ENCODE measurements around the gene FBLN1. TPM values are rescaled to one million over a fixed set of nuclear protein-coding genes. Genes with fewer than 3 reads are reported as not detected.
A peak's percentile ranks its signal among the peaks of the same experiment; 100 is the strongest.

The FBLN1 gene
- total and polyA plus RNA-seq, 2 donors (not counting 3 experiments of a cell fraction or from before 2014, with no cell fraction given): 1.2 to 4.0 TPM

GRCh38 chr22:45577746-45578523, 75.3 kb downstream of the FBLN1 start:
- BruUV-seq (replicated peaks): no TSS peak
- peak; percentile 95 for FAIRE-seq
- Histone ChIP-seq H3K4me3 (replicated peaks in 1 of 3; ENCODE audit: insufficient read depth in 1 of 3, low read depth in 1 of 3, low read length in 3 of 3) (no peak overlapping the region), H3K9ac (replicated peaks; ENCODE audit: extremely low read depth, insufficient read depth, low read length) (no peak overlapping the region), H3K27ac (ENCODE audit: insufficient read depth, low read depth, low read length) (no peak overlapping the region), H4K20me1 (replicated peaks; ENCODE audit: control insufficient read depth, extremely low read depth, insufficient read depth, low read length) (no peaks in the 10 kb centered on the region), H3K4me2 (ENCODE audit: insufficient read depth, low read length) (no peak overlapping the region), H3K4me1 (ENCODE audit: control insufficient read depth, extremely low read depth, insufficient read depth, low read length) (no peaks in the 10 kb centered on the region), H2AFZ (ENCODE audit: low read depth, low read length) (no peak overlapping the region), H3K9me1 (replicated peaks; ENCODE audit: control insufficient read depth, extremely low read depth, insufficient read depth, low read length) (no peaks in the 10 kb centered on the region), H3K27me3 (ENCODE audit: control insufficient read depth in 2 of 2, insufficient read depth in 2 of 2, low read length in 2 of 2) (peaks cover 0 to 2% of the 10 kb centered on the region in 2 experiments), H3K79me2 (ENCODE audit: control insufficient read depth, insufficient read depth, low read length) (no peaks in the 10 kb centered on the region), H3K9me3 (replicated peaks; ENCODE audit: control insufficient read depth, insufficient read depth, low read length) (no peaks in the 10 kb centered on the region), H3K36me3 (ENCODE audit: control insufficient read depth in 2 of 2, extremely low read depth in 1 of 2, insufficient read depth in 2 of 2, low read length in 2 of 2) (no peaks in the 10 kb centered on the region)
- POLR2A ChIA-PET: no interaction called here
- dilution Hi-C loops (cut with MboI; ENCODE audit: extremely low pct_ligation_motif_present, low sequenced_read_pairs): no loop called here
- CTCF ChIA-PET: interaction anchor here (0.6 to 1.2 kb wide), 19 partner anchors 12 to 418 kb away, joined by 3 to 21 read pairs (median 5); no protein-coding TSS in a partner anchor
- intact Hi-C loops (cut with micrococcal nuclease): loop anchor here (1.0 to 2.0 kb wide), 3 partner anchors 65 to 287 kb away; no protein-coding TSS in a partner anchor
- TF ChIP-seq CTCF (IDR thresholded peaks at IDR 0.05; ENCODE audit: extremely low read depth in 1 of 2, insufficient read depth in 1 of 2, low read depth in 1 of 2, low read length in 2 of 2) (peak; percentile 89 to 94), GATA2 (IDR thresholded peaks at IDR 0.05; ENCODE audit: insufficient read depth, insufficient read length, low read depth, low read length) (no peak)
- peak; percentile 71 for DNase-seq (ENCODE audit: low read depth, low spot score)

GRCh38 chr22:45578524-45579147, 76.0 kb downstream of the FBLN1 start:
- peaks cover 0 to 2% of the 10 kb centered on the region in 2 experiments for H3K27me3 ChIP-seq (ENCODE audit: control insufficient read depth in 2 of 2, insufficient read depth in 2 of 2, low read length in 2 of 2)
- no peaks in the 10 kb centered on the region for H3K36me3 ChIP-seq (ENCODE audit: control insufficient read depth in 2 of 2, extremely low read depth in 1 of 2, insufficient read depth in 2 of 2, low read length in 2 of 2)
- H4K20me1 ChIP-seq (replicated peaks; ENCODE audit: control insufficient read depth, extremely low read depth, insufficient read depth, low read length): no peaks in the 10 kb centered on the region
- no peak overlapping the region for H3K27ac ChIP-seq (ENCODE audit: insufficient read depth, low read depth, low read length)
- ChIA-PET POLR2A (no interaction called here), CTCF (interaction anchor here (0.6 to 1.2 kb wide), 19 partner anchors 13 to 418 kb away, joined by 3 to 21 read pairs (median 5); no protein-coding TSS in a partner anchor)
- no peak overlapping the region for H2AFZ ChIP-seq (ENCODE audit: low read depth, low read length)
- H3K9ac ChIP-seq (replicated peaks; ENCODE audit: extremely low read depth, insufficient read depth, low read length): no peak overlapping the region
- no TSS peak for BruUV-seq (replicated peaks)
- H3K9me1 ChIP-seq (replicated peaks; ENCODE audit: control insufficient read depth, extremely low read depth, insufficient read depth, low read length): no peaks in the 10 kb centered on the region
- no peaks in the 10 kb centered on the region for H3K9me3 ChIP-seq (replicated peaks; ENCODE audit: control insufficient read depth, insufficient read depth, low read length)
- H3K4me2 ChIP-seq (ENCODE audit: insufficient read depth, low read length): no peak overlapping the region
- no peaks in the 10 kb centered on the region for H3K4me1 ChIP-seq (ENCODE audit: control insufficient read depth, extremely low read depth, insufficient read depth, low read length)
- H3K4me3 ChIP-seq (replicated peaks in 1 of 3; ENCODE audit: insufficient read depth in 1 of 3, low read depth in 1 of 3, low read length in 3 of 3): no peak overlapping the region
- TF ChIP-seq CTCF (IDR thresholded peaks at IDR 0.05; ENCODE audit: extremely low read depth in 1 of 2, insufficient read depth in 1 of 2, low read depth in 1 of 2, low read length in 2 of 2) (no peak), POLR2AphosphoS5 (IDR thresholded peaks at IDR 0.05; ENCODE audit: insufficient read depth, low read depth, low read length) (no peak), MAX (IDR thresholded peaks at IDR 0.05; ENCODE audit: insufficient read depth, insufficient read length) (no peak), EZH2 (IDR thresholded peaks at IDR 0.05; ENCODE audit: borderline replicate concordance, low read depth, low read length, severe bottlenecking) (no peak), GATA2 (IDR thresholded peaks at IDR 0.05; ENCODE audit: insufficient read depth, insufficient read length, low read depth, low read length) (no peak), MYC (IDR thresholded peaks at IDR 0.05; ENCODE audit: low read depth, low read length) (no peak), POLR2A (IDR thresholded peaks at IDR 0.05; ENCODE audit: low read depth, low read length) (no peak), FOS (IDR thresholded peaks at IDR 0.05; ENCODE audit: borderline replicate concordance, insufficient read depth, low read length) (no peak), JUN (IDR thresholded peaks at IDR 0.05; ENCODE audit: borderline replicate concordance, insufficient read depth, insufficient read length, low read depth) (no peak)
- no peaks in the 10 kb centered on the region for H3K79me2 ChIP-seq (ENCODE audit: control insufficient read depth, insufficient read depth, low read length)
- DNase-seq (ENCODE audit: low read depth, low spot score): no peak
- dilution Hi-C loops (cut with MboI; ENCODE audit: extremely low pct_ligation_motif_present, low sequenced_read_pairs) (no loop called here), intact Hi-C loops (cut with micrococcal nuclease) (loop anchor here (1.0 to 2.0 kb wide), 3 partner anchors 65 to 286 kb away; no protein-coding TSS in a partner anchor)
- FAIRE-seq: no peak

Data from endothelial cell of umbilical vein (primary cell).